Activated naive CD8-positive, alpha-beta T cell (primary cell): ENCODE measurements around the gene NEMP2.
"Not testable (repeated sequence)": the region's sequence is repeated elsewhere in the genome, so short reads cannot be mapped to it uniquely, and the experiment has no call there.

ENCODE experiments used
- H3K27ac Mint-ChIP-seq: one replicate; pipeline ENCODE4 v1.8.0; 2021; ENCODE audit warnings: mixed read lengths
- H3K27me3 Mint-ChIP-seq: one replicate; pipeline ENCODE4 v1.8.0; 2021; ENCODE audit warnings: mixed read lengths
- H3K36me3 Mint-ChIP-seq: one replicate; pipeline ENCODE4 v1.8.0; 2021; ENCODE audit warnings: mixed read lengths
- H3K4me1 Mint-ChIP-seq: one replicate; pipeline ENCODE4 v1.8.0; 2021; ENCODE audit warnings: low read depth, mixed read lengths
- H3K4me3 Mint-ChIP-seq: one replicate; pipeline ENCODE4 v1.8.0; 2021; ENCODE audit warnings: mild to moderate bottlenecking, mixed read lengths
- H3K9me3 Mint-ChIP-seq: one replicate; pipeline ENCODE4 v1.8.0; 2021; ENCODE audit warnings: low read depth, mixed read lengths

The NEMP2 gene

DNA sequence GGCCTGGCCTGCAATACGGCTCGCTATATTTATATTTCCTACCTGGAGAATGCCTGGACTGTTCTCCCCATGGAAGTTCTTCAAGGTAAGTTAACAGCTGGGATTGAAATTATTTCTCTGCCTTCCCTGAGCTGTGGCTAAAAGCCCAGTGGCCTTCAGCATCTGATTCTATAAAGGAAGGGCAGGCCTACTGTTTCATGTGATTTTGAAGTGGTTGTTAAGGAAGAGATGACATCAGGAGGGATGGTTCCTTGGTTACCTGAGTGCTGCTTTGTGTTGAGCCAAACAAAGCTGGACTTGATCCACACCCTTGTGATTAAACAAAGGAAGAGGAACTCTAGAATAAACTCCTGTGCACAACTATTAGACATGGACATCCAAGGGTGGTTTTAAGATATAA, 64.8 kb downstream of the NEMP2 start:
- Mint-ChIP-seq H3K27ac (peak overlapping the region; percentile 50), H3K4me1 (peaks cover 54% of the 10 kb centered on the region), H3K36me3 (peaks cover 22% of the 10 kb centered on the region), H3K27me3 (no peaks in the 10 kb centered on the region), H3K4me3 (no peak overlapping the region), H3K9me3 (no peaks in the 10 kb centered on the region)

- Mint-ChIP-seq H3K4me1 (peaks cover 62% of the 10 kb centered on the region), H3K4me3 (no peak overlapping the region)
Observed at GRCh38 chr2:190468814-190469569, 65.5 kb downstream of the NEMP2 start.

GRCh38 chr2:190468354-190468753, 66.2 kb downstream of the NEMP2 start:
- not testable (repeated sequence) for H3K4me3 Mint-ChIP-seq, H3K9me3 Mint-ChIP-seq, H3K27me3 Mint-ChIP-seq
- Mint-ChIP-seq H3K4me1 (peaks cover 66% of the 10 kb centered on the region), H3K36me3 (peaks cover 27% of the 10 kb centered on the region), H3K27ac (peak overlapping the region; percentile 54)

More at GRCh38 chr2:190468814-190469569, 65.5 kb downstream of the NEMP2 start:
- H3K9me3 Mint-ChIP-seq: no peaks in the 10 kb centered on the region
- no peaks in the 10 kb centered on the region for H3K27me3 Mint-ChIP-seq
- H3K36me3 Mint-ChIP-seq: peaks cover 26% of the 10 kb centered on the region
- peak overlapping the region; percentile 41 for H3K27ac Mint-ChIP-seq

GRCh38 chr2:190467575-190468083, 66.9 kb downstream of the NEMP2 start:
- Mint-ChIP-seq H3K27me3 (no peaks in the 10 kb centered on the region), H3K4me1 (peaks cover 71% of the 10 kb centered on the region), H3K27ac (peak overlapping the region; percentile 54), H3K4me3 (peak overlapping the region; percentile 20), H3K36me3 (peaks cover 27% of the 10 kb centered on the region), H3K9me3 (no peaks in the 10 kb centered on the region)

DNA sequence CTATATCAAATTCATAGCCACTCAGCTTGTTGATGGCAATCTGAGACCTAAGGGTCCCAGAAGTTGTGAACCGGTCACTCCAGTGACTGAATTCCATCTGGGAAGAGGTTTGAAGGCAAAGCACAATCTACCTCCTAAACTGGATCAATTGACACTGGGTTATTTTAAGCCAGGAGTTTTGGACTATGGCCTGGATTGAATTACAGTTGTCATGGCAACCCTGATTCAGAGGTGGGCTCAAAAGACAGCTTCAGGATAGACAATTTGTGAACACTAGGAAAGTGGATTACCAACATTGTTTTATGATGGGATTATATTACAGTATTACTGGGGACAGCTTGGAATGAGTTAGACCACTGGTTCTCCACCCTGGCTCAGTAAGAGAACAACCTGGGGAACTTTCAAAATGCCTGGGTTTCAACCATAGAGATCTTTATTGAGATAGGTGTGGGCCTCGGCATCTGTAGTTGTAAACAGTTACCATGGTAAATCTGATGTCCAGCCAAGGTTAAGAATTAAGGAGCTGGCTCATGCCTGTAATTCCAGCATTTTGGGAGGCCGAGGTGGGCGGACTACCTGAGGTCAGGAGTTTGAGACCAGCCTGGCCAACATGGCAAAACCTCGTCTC, 67.6 kb downstream of the NEMP2 start:
- H3K36me3 Mint-ChIP-seq: peaks cover 23% of the 10 kb centered on the region
- no peak overlapping the region for H3K4me3 Mint-ChIP-seq
- no peak overlapping the region for H3K27ac Mint-ChIP-seq
- H3K9me3 Mint-ChIP-seq: no peaks in the 10 kb centered on the region
- peaks cover 76% of the 10 kb centered on the region for H3K4me1 Mint-ChIP-seq
- H3K27me3 Mint-ChIP-seq: no peaks in the 10 kb centered on the region

DNA sequence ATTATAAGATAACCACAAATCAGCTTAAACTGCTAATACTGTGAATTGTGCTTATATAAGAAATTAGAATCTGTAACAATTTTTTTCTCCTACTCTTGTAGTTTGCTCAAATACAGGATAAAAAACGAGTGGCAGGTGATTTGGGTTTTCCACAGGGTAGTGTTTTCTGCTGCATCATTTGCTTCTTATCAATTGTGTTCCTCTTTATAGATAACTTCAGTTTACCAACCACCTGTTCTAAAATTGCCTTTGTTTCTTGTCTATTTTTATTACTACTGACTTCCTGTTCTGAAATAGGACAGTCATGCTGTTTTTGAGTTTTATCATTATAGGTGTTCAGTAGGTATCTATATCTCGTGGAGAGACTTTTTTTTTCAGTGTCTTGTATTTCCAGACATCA, 69.5 kb downstream of the NEMP2 start:
- Mint-ChIP-seq H3K36me3 (peaks cover 25% of the 10 kb centered on the region), H3K27me3 (no peaks in the 10 kb centered on the region), H3K9me3 (no peaks in the 10 kb centered on the region), H3K4me3 (no peak overlapping the region), H3K4me1 (peaks cover 85% of the 10 kb centered on the region), H3K27ac (peak overlapping the region; percentile 47)

DNA sequence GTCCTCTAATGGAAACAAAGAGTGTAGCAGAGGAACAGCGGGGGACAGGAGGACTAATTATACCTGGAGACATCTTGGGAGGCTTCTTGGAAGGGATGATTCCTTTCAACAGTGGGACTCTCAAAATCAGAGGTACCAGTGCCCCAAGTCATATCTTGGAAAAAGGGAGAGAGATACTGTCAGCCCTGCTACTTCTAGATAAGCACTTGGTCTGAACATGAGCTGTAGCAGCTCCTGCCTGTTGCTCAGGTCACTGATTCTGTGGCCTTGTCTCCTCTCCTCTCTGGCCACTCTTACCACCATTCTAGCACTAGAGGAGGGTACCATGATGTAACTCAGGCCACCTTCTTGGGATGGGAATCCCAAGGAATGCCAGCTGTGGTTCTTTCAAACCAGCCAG, 71.9 kb downstream of the NEMP2 start:
- Mint-ChIP-seq H3K4me1 (peaks cover 84% of the 10 kb centered on the region), H3K9me3 (no peaks in the 10 kb centered on the region), H3K36me3 (peaks cover 27% of the 10 kb centered on the region), H3K27me3 (no peaks in the 10 kb centered on the region), H3K4me3 (peak overlapping the region; percentile 23), H3K27ac (no peak overlapping the region)

DNA sequence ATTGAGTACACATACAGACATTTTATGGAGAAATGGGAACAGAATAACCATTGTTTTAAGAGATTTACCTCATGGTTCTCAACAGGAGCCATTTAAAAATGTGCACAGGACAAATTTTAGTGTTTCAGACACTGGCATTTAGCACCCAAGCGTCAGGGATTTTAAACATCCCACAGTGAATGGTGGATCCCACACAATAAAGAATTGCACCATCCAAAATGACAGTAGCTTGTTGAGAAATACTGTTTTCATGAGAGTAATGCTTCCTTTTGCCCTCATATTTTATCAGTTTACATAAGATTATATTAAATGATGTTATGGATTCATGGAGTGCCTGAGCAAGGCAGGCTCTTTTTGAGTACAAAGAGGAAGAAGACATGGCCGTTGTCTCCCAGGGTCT, 72.3 kb downstream of the NEMP2 start:
- H3K36me3 Mint-ChIP-seq: peaks cover 29% of the 10 kb centered on the region
- peaks cover 84% of the 10 kb centered on the region for H3K4me1 Mint-ChIP-seq
- H3K27me3 Mint-ChIP-seq: no peaks in the 10 kb centered on the region
- H3K9me3 Mint-ChIP-seq: no peaks in the 10 kb centered on the region
- no peak overlapping the region for H3K27ac Mint-ChIP-seq
- H3K4me3 Mint-ChIP-seq: peak overlapping the region; percentile 23

- no peak overlapping the region for H3K27ac Mint-ChIP-seq
- H3K36me3 Mint-ChIP-seq: peaks cover 35% of the 10 kb centered on the region
- H3K27me3 Mint-ChIP-seq: no peaks in the 10 kb centered on the region
- H3K9me3 Mint-ChIP-seq: no peaks in the 10 kb centered on the region
- H3K4me1 Mint-ChIP-seq: peaks cover 79% of the 10 kb centered on the region
- no peak overlapping the region for H3K4me3 Mint-ChIP-seq
Observed at GRCh38 chr2:190460487-190460886, 74.0 kb downstream of the NEMP2 start.

- H3K4me3 Mint-ChIP-seq: no peak overlapping the region
- H3K9me3 Mint-ChIP-seq: no peaks in the 10 kb centered on the region
- peaks cover 37% of the 10 kb centered on the region for H3K36me3 Mint-ChIP-seq
- no peak overlapping the region for H3K27ac Mint-ChIP-seq
- peaks cover 77% of the 10 kb centered on the region for H3K4me1 Mint-ChIP-seq
- H3K27me3 Mint-ChIP-seq: no peaks in the 10 kb centered on the region
Observed at GRCh38 chr2:190459881-190460280, 74.6 kb downstream of the NEMP2 start.

- Mint-ChIP-seq H3K4me1 (peaks cover 69% of the 10 kb centered on the region), H3K27me3 (no peaks in the 10 kb centered on the region), H3K27ac (peak overlapping the region; percentile 72), H3K36me3 (peaks cover 41% of the 10 kb centered on the region), H3K4me3 (no peak overlapping the region), H3K9me3 (peaks cover 2% of the 10 kb centered on the region)
Observed at GRCh38 chr2:190458352-190459107, 76.0 kb downstream of the NEMP2 start.

GRCh38 chr2:190457256-190457655, 77.3 kb downstream of the NEMP2 start:
- H3K36me3 Mint-ChIP-seq: peaks cover 45% of the 10 kb centered on the region
- peaks cover 66% of the 10 kb centered on the region for H3K4me1 Mint-ChIP-seq
- no peak overlapping the region for H3K27ac Mint-ChIP-seq
- H3K27me3 Mint-ChIP-seq: no peaks in the 10 kb centered on the region
- H3K4me3 Mint-ChIP-seq: no peak overlapping the region
- peaks cover 4% of the 10 kb centered on the region for H3K9me3 Mint-ChIP-seq

- Mint-ChIP-seq H3K4me3 (no peak overlapping the region), H3K27ac (no peak overlapping the region), H3K4me1 (peaks cover 64% of the 10 kb centered on the region), H3K36me3 (peaks cover 45% of the 10 kb centered on the region), H3K27me3 (no peaks in the 10 kb centered on the region), H3K9me3 (peaks cover 4% of the 10 kb centered on the region)
Observed at GRCh38 chr2:190456833-190457232, 77.7 kb downstream of the NEMP2 start.

DNA sequence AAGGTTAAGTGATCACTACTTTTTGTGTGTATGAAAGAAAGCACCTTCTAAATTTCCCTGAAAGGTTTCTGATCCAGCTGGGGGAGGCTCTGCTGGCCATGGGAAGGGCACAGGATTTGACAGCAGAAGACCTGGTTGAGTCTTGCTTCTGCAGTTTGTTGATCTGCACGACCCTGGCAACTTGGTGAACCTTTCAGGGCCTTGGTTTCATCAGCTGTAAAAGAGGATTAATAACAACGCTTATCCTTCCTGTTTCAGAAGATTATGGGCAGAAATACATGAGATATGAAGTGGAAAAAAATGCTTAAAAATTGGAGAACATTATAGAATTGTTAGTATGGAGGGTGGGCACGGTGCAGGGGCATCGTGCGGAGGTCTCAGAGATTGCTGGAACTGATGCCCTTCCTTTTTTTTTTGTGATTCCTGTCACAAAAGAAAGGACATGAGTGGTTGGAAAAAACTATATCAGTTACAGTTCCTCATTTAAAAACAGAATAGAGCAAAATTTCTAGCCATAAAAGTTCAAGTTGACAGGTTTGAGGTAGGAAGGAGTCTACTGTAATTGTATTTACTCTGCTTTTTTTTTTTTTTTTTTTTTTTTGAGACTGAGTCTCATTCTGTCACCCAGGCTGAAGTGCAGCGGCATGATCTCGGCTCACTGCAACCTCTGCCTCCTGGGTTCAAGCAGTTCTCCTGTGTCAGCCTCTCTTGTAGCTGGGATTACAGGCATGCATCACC, 79.0 kb downstream of the NEMP2 start:
- peaks cover 50% of the 10 kb centered on the region for H3K36me3 Mint-ChIP-seq
- peaks cover 69% of the 10 kb centered on the region for H3K4me1 Mint-ChIP-seq
- H3K9me3 Mint-ChIP-seq: peaks cover 4% of the 10 kb centered on the region
- H3K27me3 Mint-ChIP-seq: no peaks in the 10 kb centered on the region
- H3K27ac Mint-ChIP-seq: peak overlapping the region; percentile 47
- no peak overlapping the region for H3K4me3 Mint-ChIP-seq
